Measurements from ENCODE around the gene MACROD2.
"Not testable (repeated sequence)": the region's sequence is repeated elsewhere in the genome, so short reads cannot be mapped to it uniquely, and the experiment has no call there.

The MACROD2 gene

DNA sequence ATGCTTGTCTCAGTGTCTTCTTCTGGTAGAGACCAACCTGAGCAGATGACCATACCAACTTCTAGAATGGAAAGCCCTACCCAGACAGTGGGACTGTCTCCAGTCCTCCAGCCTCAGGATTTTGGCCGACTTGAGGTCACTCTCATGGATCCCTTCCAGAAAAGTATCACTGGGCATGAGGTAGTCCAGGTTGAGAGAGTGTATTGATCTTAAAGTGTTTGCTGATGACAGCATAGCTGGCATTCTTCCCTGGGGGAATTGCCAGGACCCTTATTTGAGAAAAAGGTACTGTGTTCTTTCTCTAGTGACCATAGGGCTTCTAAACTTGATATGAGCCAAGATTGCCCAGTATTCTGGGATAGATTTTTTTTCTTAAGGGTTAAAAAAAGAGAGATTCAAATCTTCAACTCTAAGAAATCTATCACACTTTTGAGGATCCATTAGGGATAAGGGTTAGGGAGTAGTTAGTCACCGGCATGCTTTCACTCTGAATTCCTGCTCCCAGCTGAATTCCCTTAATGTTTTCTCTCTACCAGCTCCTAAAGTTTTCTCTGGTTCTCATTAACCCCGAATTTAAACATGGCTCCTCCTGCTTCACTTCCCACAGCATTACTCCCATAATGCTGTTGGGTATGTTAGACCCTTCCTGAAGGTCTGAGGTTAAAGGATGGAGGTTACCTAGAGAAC lies 415.7 kb downstream of the MACROD2 start:
- DNase-seq (ENCODE audit: low spot score) = no peak

DNA sequence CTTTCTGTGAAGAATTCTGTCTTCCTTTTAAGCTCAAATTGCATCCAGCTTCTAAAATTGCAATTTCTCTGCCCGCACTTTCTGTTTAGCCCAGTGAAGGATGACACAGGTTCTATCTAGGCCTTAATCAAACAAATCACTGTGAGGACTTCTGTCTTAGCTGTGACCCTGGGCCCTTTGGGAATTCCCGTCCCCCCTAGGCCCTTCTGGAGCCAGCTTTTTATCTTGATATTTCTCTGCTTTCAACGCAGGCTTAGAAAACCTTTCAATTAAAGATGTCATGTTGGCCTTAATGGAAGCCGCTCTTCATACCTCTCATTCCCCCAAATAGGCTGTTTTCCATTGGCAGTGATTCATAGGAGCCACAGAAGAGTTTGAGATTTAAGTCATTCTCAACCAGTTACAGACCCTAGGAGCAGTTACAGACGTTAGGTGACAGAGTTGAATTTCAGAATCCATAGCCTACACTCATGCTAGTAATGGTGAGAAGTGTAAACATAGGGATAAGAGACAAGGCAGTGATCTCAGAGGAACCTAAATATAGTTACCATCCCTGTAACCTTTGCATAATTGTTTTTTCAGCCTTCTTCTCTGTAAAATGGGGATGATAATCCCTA lies 416.9 kb downstream of the MACROD2 start:
- DNase-seq (ENCODE audit: low spot score) = no peak

DNA sequence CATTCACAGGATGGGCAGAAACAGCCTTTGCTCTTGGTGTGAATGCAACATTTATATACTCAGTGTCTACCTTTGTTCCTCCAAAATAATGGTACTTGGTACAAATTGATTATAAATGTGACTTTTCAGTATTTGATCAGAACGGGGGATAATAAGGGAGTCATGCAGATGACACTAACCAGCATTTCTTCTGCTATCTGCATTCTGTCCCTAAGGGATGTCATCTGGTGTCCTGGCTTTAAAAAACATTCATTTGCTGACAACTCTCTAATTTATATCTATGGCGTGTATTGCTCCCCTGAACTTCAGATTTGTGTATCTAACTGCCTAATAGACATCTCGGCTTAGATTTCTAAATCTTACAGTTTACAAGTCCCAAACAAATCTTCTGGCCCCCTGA lies 418.5 kb downstream of the MACROD2 start:
- DNase-seq (ENCODE audit: low spot score) = no peak

DNA sequence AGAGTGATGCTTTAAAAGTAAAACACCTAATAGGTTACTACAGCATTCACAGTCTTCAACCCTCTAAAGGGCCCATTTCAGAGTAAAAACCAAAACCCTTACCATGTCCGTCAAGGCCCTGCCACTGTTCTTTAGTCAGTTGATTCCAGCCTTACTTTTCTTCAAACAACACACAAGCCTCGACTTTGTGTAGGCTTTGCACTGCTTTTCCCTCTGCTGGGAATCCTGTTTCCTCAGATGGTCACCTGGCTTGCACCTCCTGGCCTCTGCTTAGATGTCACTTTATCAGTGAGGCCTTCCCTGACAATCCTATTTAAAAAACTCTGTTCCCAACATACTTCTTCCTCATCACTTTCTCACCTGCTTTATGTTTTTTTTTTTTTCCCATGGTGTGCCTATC lies 419.2 kb downstream of the MACROD2 start:
- DNase-seq (ENCODE audit: low spot score) = no peak

DNA sequence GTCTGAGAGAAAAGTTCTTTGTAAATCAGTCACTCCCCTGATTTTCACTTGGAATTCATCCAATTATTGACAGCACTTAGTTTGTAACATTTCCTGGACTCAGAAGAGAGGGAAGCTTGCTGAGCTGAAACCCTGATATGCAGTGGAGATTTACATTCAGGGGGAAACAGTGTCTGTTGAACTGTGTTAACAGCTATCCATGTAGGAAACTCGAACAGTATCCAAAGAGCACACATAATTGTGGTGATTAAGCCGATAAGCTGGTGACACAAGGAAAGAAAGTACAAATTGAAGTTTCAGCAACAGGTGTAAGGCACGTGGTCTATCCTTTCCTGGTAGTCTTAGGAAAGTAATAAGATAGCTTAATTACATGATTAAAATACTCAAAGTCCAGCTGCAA lies 420.2 kb downstream of the MACROD2 start:
- DNase-seq (ENCODE audit: low spot score) = no peak

DNA sequence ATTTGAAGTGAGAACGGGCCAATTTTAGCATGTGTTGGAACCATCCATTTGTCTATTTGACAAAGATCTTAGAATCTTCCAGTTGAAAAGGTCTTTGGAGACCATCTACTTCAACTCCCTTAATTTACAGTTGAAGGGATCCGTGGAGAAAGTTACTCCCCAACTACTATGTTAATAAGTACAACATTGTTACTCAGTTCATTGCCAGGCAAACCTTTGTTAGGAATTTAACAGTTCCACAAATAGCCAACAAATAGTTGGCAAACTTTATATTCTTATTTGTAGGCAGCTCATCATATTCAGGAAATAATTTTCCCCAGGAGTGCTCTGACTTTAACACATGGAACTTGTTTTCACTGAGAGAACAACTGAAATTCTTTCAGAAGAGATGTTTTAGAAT lies 423.1 kb downstream of the MACROD2 start:
- no peak for DNase-seq (ENCODE audit: low spot score)

DNA sequence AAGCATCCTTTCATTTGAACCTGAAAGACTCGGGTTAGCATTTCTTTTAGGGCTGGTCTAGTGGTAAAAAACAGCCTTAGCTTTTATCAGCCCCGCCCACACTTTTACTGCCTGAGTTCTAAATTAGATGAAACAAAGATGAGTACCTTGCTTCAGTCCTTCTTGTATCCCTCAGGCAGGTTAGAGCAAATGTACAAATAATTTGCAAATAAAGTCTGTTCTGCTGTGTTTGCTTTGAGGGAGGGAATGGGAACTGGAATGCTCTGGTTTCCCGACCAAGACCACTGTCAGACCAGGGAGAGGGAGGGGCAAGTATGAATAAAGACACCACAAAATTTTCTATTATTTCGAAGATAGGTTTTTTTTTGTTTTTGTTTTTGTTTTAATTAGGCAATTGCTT lies 427.6 kb downstream of the MACROD2 start:
- no peak for DNase-seq (ENCODE audit: low spot score)

DNA sequence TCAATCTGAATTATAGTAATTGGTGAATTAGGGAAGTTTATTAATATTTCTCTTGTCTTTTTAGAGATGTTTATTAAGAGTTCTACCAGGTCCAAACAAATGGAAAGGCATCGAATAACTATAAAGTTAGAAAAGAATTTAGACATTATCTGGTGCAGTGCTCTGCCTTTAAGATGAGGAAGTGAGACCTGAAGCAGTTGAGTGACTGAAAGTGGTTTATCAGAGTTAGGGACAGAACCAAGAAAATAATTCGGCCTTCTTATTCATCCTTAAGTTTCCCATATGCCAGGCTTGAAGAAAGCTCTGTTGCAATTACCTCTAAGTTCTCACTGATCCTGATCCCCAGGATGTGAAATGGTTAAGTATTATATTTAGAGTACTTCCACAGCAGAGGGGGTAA lies 436.3 kb downstream of the MACROD2 start:
- DNase-seq (ENCODE audit: low spot score) = no peak

DNA sequence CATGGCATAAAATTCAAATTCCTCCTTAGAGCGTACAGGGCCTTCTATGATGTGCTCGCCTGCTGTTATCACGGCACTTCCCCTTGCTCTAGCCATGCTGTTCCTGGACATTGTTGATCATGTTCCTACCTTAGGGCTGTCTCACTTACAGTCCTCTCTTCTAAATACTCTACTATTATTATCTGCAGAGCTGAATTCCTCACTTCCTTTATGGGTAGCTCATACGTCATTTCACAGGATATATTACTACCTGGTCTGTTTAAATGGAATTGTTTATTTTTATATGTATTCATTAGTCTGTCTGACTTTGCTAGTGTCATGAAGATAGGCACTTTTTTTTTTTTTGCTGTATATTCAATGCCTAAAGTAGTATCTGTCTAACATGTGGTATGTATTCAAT lies 436.8 kb downstream of the MACROD2 start:
- DNase-seq (ENCODE audit: low spot score) = no peak

DNA sequence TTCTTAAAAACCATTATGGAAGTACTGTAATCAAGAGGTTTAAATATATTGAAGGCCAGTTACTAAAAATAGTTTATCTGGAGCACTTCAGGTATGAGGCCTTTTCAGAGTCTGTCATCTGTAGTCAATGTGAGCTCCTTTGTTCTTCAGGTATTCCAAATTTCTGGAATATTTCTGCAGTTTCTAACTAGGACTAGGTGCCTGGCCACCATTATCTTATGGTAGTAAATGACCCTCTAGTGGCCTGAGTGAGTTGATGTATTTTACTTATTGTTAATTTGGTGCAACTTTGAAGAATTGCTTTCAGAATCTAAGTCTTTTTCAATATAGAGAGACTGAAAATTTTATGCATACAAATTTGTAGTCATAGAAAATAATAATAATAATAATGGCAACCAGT lies 437.3 kb downstream of the MACROD2 start:
- no peak for DNase-seq (ENCODE audit: low spot score)

DNA sequence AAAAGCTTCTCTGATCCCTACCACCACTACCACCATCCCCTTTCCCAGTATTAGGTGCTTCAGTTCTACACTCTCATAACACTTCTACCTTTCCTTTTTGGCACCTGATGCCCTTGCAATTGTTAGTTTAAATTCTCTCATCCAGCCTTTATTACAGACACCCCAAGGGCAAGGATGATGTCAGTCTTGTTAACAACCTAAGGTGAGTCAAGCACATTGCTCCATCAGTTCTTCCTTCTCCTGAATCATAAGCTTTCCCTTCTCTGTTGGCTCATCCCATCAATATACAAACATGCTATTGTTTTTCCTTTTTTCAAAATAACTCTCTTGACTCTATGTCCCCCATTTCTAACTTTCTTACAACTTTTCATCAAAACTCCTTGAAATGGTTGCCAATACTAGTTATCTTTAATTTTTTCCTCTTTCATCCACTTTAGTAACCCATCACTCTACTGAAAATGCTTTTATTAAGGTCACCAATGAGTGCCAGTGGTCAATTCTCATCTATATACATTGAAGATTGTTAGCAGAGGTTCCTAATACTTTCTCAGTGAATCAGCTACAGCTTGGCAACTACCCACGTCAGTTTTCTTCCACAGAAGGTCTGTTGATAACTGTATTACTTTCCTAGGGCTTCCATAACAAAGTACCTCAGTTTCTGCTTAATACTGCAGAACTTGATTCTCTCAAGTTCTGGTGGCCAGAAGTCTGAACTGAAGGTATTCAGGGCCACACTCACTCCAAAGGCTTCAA lies 439.2 kb downstream of the MACROD2 start:
- DNase-seq (ENCODE audit: low spot score) = no peak

DNA sequence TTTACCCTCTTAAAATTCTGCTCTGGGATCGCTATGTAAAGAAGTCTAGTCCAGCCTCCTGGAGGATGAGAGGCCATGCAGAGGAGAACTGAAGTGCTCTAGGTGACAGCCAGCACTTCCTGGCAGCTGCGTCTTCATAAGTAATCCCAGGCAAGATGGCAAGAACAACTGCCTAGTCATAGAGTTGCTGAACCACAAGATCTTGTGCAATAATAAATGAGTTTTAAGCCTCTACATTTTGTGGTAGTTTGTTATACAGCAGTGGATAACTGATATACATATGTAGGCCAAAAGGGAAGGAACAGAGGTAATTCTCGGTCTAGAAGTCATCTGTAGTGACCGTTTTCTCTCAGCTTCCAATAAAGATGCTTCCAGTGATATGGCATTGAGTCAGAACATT lies 445.9 kb downstream of the MACROD2 start:
- no peak for DNase-seq (ENCODE audit: low spot score)

DNA sequence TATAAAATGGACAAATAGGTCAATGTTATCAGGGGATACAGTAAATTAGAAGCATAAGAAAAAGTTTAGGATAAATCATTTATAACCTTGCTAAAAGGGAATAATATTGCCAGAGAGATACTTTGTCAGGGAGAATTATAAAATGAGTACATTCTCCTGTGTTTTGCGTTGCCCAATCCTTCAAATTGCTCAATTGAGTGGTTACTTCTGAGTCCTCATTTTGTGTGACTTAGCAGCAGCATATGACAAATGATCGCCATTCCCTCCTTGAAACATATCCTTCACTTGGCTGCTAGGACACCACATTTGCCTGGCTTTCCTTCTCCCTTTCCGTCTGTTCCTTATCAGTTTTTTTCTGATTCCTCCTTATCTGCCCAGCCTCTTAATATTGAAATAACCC lies 448.8 kb downstream of the MACROD2 start:
- DNase-seq (ENCODE audit: low spot score) = no peak

DNA sequence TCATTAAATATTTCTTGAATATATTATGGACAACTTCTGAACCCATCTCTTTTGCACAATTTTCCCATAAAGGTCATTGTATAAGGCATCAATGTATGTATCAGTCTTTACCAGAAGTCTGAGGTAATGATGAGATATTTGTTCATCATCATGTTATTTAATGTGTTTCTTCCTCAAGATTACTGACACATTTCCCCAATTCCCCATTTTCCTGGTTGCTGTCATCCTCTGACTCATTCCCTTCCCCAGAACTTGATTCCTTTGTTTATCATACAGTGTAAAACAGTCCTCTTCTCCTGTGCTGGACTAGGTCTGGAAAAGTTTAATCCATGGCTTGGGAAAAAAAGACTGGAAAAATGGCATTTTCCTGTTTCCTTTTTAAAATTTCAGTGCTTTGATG lies 450.0 kb downstream of the MACROD2 start:
- DNase-seq (ENCODE audit: low spot score) = no peak

DNA sequence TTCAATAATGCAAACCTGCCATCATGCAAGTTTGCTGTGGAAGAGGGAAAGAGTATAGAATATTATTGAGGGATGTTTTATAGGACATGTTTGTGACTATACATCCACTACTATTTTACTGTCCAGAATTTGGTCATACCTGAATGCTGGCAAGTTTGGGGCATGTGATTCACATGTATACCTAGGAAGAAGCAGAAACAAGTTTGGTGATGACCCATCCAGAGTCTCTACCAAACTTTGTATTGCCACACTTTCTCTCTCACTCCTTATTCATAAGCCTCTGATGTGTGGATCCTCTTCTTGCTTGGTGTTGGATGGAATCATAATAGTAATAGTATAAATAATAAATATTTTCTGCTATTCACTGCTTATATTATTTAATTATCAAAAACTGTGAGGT lies 450.6 kb downstream of the MACROD2 start:
- DNase-seq (ENCODE audit: low spot score) = no peak

DNA sequence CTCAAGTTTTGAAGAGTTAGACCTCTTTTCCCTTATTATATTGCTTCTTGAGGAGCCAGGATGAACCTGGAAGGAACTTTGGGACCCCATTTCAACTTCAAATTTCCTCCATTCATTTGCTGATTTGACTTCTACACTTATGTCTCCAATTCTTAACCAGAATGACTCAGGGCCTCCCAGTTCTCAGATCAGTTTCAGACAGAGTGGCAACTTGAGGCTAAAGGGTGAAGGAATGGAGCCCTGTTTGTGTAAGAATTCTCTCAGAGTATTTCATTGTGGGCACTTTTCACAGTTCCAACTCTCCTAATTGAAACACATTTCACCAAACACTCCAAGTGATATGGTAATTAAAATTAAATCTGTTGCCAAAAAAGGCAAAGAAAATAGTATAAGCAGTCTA lies 451.1 kb downstream of the MACROD2 start:
- no peak for DNase-seq (ENCODE audit: low spot score)

DNA sequence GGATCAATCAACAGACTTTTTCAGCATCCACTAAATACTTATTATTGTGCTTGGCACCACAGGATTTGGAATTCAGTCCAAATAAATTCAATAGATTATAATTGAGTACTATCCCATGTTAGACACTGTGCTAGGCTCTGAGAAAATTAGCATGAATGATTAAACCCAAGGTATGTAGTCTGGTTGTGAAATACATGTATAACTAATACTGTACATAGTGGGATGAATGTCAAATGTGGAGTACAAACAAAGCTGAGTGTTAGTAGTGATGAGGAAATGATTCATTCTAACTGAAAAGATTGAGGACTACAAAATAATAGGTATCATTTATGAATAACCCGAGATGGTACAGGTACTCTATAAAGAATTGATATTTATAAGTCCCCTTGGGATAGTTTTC lies 454.0 kb downstream of the MACROD2 start:
- DNase-seq (ENCODE audit: low spot score) = no peak

DNA sequence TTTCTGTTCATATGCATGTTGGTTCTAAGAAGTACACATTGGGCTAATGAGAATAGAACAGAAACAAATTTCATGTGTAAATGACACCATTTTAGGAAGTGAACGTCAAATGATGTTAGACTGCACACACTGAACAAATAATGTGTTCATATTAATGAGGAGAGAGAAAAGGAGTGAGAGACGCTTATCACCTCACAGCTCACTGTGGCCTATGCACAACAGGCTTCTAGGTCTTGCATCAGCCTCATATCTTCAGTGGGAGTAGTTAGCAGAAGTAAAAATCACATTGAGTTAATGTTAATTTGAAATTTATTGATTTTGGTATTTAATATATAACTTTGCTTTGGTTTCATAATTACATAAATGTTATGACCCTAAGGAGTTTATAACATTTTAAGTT lies 454.9 kb downstream of the MACROD2 start:
- no peak for DNase-seq (ENCODE audit: low spot score)

DNA sequence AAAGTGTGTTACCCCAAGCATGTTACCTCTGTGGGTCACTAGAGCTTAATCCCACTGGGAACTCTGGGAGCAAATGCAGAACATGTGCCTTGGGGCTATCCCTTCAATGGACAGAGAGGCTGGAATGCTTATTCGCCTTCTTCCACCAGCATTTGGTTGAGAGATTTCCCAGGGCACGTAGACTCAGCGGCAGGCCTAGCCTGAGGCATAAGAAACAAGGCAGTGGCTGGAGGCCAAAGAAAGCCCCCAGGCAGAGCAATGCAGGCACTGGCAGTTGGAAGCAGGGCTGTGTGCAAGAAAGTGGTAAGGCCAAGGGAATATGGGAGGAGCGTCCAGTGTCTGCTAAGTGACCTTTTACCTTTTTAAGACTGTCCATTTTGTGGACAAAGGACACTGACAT lies 456.1 kb downstream of the MACROD2 start:
- DNase-seq (ENCODE audit: low spot score) = no peak

DNA sequence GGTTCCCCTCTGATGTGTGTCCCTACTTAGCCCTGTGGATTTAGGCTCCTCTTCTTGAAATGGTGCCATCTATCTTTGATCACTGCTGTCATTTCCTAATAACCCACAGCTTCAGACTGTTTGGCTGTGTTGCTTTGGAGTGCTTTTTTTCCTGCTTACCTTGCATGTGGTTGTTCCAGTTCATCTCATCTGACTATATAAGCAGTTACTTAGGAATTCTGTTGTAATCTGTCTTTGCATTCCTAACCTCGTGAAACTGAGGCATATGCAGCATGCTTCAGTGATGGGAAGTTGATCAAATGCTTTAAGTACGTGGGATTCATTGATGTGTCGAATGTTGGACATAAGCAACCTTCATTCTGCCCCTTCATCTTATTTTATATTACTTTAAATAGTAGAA lies 457.9 kb downstream of the MACROD2 start:
- no peak for DNase-seq (ENCODE audit: low spot score)

DNA sequence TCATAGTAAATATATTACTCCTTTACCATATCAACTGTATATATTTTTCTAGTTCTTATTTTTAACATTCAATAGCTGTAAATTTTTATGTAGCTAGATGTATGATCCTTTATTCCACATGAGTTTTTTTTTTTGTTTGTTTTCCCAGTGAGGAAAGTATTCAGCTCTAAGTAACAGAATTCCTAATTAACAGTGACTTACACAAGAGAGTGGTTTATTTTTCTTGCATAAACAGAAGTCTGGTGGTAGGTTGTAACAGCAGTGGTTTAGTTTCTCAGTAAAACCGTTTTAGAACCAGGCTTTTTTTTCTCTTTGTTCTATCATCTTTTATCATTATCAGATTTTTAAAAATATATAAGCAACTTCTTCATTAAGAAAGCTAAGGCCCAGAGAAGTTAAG lies 459.0 kb downstream of the MACROD2 start:
- DNase-seq (ENCODE audit: low spot score) = no peak

DNA sequence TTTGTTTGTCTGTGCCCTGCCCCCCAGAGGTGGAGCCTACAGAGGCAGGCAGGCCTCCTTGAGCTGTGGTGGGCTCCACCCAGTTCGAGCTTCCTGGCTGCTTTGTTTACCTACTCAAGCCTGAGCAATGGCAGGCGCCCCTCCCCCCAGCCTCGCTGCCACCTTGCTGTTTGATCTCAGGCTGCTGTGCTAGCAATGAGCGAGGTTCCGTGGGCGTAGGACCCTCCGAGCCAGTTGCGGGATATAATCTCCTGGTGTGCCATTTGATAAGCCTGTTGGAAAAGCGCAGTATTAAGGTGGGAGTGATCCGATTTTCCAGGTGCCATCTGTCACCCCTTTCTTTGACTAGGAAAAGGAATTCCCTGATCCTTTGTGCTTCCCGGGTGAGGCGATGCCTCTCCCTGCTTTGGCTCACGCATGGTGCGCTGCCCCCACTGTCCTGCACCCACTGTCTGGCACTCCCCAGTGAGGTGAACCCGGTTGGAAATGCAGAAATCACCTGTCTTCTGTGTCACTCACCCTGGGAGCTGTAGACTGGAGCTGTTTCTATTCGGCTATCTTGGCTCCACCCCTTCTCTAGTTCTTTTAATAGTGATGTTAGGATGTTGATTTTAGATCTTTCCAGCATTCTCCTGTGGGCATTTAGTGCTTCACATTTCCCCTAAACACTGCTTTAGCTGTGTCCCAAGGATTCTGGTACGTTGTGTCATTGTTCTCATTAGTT lies 471.9 kb downstream of the MACROD2 start:
- DNase-seq (ENCODE audit: low spot score) = not testable (repeated sequence)

All from D341Med (cell line).